Body of pancreas (tissue), 4 donors: ENCODE measurements around the gene VAV2.

Source experiments
- CTCF ChIP-seq, 7 experiments: fragments of 450-650 bp in 4 of 7; fragments of 200-600 bp in 3 of 7; sonication (generic) in 3 of 7; IDR thresholded peaks; one replicate each; pipeline ENCODE4 v1.5.1; 2016 to 2019; ENCODE audit warnings: antibody characterized with exemption in 7 of 7
- POLR2A ChIP-seq, 3 donors: fragments of 450-650 bp; IDR thresholded peaks; one replicate each; pipeline ENCODE4 v1.6.1; 2016; ENCODE audit warnings: antibody characterized with exemption in 3 of 3, mild to moderate bottlenecking in 2 of 3

- TF ChIP-seq CTCF (IDR thresholded peaks at IDR 0.05) (no peak), POLR2A (IDR thresholded peaks at IDR 0.05) (no peak)
Observed at GRCh38 chr9:133963166-133963565, 29.0 kb downstream of the VAV2 start.
